ENCODE measurements around the gene LOXL1. TPM values are rescaled to one million over a fixed set of nuclear protein-coding genes. Genes with fewer than 3 reads are reported as not detected.
A peak's percentile ranks its signal among the peaks of the same experiment; 100 is the strongest.

The LOXL1 gene
- total RNA-seq, 2 donors from 2014 or later: 20.5 to 22.5 TPM

GRCh38 chr15:73952913-73953750 lies 26.9 kb downstream of the LOXL1 start:
- DNase-seq (ENCODE audit: low spot score): no peak
- Histone ChIP-seq H3K27me3 (replicated peaks; ENCODE audit: insufficient read depth) (no peaks in the 10 kb centered on the region), H3K9me3 (no peaks in the 10 kb centered on the region), H3K4me3 (no peak overlapping the region), H3K4me1 (replicated peaks) (no peaks in the 10 kb centered on the region), H3K27ac (peak overlapping the region in 1 of 2 donors; percentile 82), H3K36me3 (no peaks in the 10 kb centered on the region)
- TF ChIP-seq POLR2AphosphoS5 (IDR thresholded peaks at IDR 0.05): no peak
- TF ChIP-seq, protein P1, sequence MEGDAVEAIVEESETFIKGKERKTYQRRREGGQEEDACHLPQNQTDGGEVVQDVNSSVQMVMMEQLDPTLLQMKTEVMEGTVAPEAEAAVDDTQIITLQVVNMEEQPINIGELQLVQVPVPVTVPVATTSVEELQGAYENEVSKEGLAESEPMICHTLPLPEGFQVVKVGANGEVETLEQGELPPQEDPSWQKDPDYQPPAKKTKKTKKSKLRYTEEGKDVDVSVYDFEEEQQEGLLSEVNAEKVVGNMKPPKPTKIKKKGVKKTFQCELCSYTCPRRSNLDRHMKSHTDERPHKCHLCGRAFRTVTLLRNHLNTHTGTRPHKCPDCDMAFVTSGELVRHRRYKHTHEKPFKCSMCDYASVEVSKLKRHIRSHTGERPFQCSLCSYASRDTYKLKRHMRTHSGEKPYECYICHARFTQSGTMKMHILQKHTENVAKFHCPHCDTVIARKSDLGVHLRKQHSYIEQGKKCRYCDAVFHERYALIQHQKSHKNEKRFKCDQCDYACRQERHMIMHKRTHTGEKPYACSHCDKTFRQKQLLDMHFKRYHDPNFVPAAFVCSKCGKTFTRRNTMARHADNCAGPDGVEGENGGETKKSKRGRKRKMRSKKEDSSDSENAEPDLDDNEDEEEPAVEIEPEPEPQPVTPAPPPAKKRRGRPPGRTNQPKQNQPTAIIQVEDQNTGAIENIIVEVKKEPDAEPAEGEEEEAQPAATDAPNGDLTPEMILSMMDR (IDR thresholded peaks at IDR 0.05): no peak
- TF ChIP-seq POLR2A (IDR thresholded peaks at IDR 0.05): no peak
- intact Hi-C loops (cut with DNase I): no loop called here
- 80% methylated on average over 10 of the region's 10 CpGs for WGBS

DNA sequence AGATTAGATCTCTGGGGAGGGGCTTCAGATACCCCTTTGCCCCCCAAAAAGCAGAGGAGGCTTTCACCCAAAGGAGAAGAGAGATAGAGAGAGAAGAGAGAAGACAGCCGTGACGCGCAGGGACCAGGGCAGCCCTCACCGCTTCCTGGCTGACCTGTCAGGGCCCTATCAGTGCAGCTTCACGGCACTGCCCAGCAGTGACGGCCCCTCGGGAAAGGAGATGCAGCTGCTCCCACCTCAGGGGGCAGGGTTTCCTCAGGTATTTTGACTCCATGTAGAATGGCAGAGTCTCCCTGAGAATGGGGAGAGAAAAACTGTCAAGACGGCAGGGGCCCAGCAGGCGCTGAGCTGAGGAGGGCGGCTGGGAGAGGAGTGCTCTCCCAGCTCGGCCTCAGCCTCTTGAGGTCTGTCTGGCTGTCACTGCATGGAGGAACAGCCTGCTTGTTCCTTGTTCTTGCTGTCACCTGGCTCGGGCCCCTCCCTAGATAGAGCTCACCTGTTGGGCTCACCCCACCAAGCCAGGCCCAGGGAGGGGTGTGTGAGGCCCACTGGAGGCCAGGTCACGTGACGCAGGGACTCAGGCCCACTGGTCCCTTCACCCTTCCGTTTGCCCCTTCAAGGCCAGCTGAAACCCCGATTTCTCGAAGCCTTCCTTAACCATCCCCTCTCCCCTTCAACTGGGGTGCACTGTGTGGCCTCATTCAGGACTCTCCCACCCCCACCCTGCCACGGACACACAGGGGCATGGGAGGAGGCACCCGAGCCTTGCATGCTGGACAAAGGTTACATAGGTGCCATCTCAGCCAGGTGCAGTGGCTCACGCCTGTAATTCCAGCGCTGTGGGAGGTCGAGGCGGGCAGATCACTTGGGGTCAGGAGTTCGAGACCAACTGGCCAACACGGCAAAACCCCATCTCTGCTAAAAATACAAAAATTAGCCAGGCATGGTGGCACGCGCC lies 28.2 kb downstream of the LOXL1 start:
- Histone ChIP-seq H3K9me3 (no peaks in the 10 kb centered on the region), H3K36me3 (no peaks in the 10 kb centered on the region), H3K4me1 (replicated peaks) (no peaks in the 10 kb centered on the region), H3K27ac (no peak overlapping the region), H3K27me3 (replicated peaks; ENCODE audit: insufficient read depth) (no peaks in the 10 kb centered on the region), H3K4me3 (no peak overlapping the region)
- intact Hi-C loops (cut with DNase I): no loop called here
- no peak for DNase-seq (ENCODE audit: low spot score)
- 81% methylated on average over 24 of the region's 27 CpGs for WGBS
- TF ChIP-seq POLR2AphosphoS5 (IDR thresholded peaks at IDR 0.05) (no peak), POLR2A (IDR thresholded peaks at IDR 0.05) (no peak)
- TF ChIP-seq, protein P1 (IDR thresholded peaks at IDR 0.05): no peak

DNA sequence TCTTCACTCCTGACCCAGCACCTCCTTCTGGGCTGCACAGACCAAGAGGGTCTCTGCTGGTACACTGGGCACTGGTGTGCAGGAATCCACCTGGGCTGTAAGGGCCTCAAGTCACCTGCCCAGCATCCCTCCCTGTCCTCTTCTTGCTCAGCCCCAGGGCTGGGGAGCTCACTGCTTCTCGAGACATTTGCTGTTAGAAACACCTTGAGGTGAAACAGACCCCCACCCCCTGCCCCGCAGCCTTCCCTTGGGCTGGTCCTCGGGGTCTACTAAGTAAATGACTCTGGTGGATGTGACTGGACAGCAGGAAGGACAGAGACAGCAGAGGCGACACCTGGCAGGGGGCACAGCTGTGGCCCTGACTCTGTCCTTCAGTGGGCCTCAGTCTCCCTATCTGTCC lies 29.1 kb downstream of the LOXL1 start:
- DNase-seq (ENCODE audit: low spot score): no peak
- H3K4me3 ChIP-seq: no peak overlapping the region
- H3K4me1 ChIP-seq (replicated peaks): no peaks in the 10 kb centered on the region
- H3K27ac ChIP-seq: no peak overlapping the region
- no peaks in the 10 kb centered on the region for H3K27me3 ChIP-seq (replicated peaks; ENCODE audit: insufficient read depth)
- 89% methylated on average over 4 of the region's 4 CpGs for WGBS
- H3K36me3 ChIP-seq: no peaks in the 10 kb centered on the region
- H3K9me3 ChIP-seq: no peaks in the 10 kb centered on the region
- no peak for TF ChIP-seq POLR2AphosphoS5 (IDR thresholded peaks at IDR 0.05)
- TF ChIP-seq, protein P1 (IDR thresholded peaks at IDR 0.05): no peak
- no peak for TF ChIP-seq POLR2A (IDR thresholded peaks at IDR 0.05)
- intact Hi-C loops (cut with DNase I): no loop called here

GRCh38 chr15:73955861-73956742 lies 29.8 kb downstream of the LOXL1 start:
- intact Hi-C loops (cut with DNase I): no loop called here
- no peak overlapping the region for H3K27ac ChIP-seq

More at GRCh38 chr15:73955861-73956742, 29.8 kb downstream of the LOXL1 start:
- WGBS: 82% methylated on average over 12 of the region's 12 CpGs
- Histone ChIP-seq H3K36me3 (no peaks in the 10 kb centered on the region), H3K9me3 (no peaks in the 10 kb centered on the region), H3K4me1 (replicated peaks) (no peaks in the 10 kb centered on the region), H3K4me3 (no peak overlapping the region), H3K27me3 (replicated peaks; ENCODE audit: insufficient read depth) (no peaks in the 10 kb centered on the region)
- DNase-seq (ENCODE audit: low spot score): no peak
- TF ChIP-seq POLR2AphosphoS5 (IDR thresholded peaks at IDR 0.05) (no peak), POLR2A (IDR thresholded peaks at IDR 0.05) (no peak)
- TF ChIP-seq, protein P1 (IDR thresholded peaks at IDR 0.05): no peak

Measured in prostate gland (tissue), 2 donors.